Gastrocnemius medialis (tissue), 4 donors: ENCODE results near the gene ATRIP.

Experiments used
- POLR2A ChIP-seq, 2 donors: fragments of 450-650 bp; IDR thresholded peaks; one replicate each; pipeline ENCODE4 v1.6.1; 2017; ENCODE audit warnings: antibody characterized with exemption in 2 of 2, mild to moderate bottlenecking in 2 of 2, moderate library complexity in 2 of 2
- TF ChIP-seq, protein P1 (sequence below), 5 experiments: fragments of 450-650 bp in 3 of 5; fragments of 200-600 bp in 2 of 5; sonication (generic) in 2 of 5; IDR thresholded peaks in 4 of 5; conservative IDR thresholded peaks in 1 of 5; 1 replicate in 4 of 5; 2 replicates in 1 of 5; pipeline ENCODE4 v1.5.1; 2016 to 2019; ENCODE audit warnings: antibody characterized with exemption in 5 of 5, mild to moderate bottlenecking in 3 of 5, moderate library complexity in 3 of 5

GRCh38 chr3:48408823-48409281, 37.7 kb upstream of the ATRIP start:
- TF ChIP-seq, protein P1, sequence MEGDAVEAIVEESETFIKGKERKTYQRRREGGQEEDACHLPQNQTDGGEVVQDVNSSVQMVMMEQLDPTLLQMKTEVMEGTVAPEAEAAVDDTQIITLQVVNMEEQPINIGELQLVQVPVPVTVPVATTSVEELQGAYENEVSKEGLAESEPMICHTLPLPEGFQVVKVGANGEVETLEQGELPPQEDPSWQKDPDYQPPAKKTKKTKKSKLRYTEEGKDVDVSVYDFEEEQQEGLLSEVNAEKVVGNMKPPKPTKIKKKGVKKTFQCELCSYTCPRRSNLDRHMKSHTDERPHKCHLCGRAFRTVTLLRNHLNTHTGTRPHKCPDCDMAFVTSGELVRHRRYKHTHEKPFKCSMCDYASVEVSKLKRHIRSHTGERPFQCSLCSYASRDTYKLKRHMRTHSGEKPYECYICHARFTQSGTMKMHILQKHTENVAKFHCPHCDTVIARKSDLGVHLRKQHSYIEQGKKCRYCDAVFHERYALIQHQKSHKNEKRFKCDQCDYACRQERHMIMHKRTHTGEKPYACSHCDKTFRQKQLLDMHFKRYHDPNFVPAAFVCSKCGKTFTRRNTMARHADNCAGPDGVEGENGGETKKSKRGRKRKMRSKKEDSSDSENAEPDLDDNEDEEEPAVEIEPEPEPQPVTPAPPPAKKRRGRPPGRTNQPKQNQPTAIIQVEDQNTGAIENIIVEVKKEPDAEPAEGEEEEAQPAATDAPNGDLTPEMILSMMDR (IDR thresholded peaks at IDR 0.05 in 4 of 5, conservative IDR thresholded peaks at IDR 0.05 in 1 of 5): no peak
- no peak for TF ChIP-seq POLR2A (IDR thresholded peaks at IDR 0.05)
